GM12891 (cell line): ENCODE results near the gene SORBS1.

Source experiments
- DNase-seq: peaks from one replicate; pipeline ENCODE4 v3.0.0; 2011; ENCODE audit warnings: low spot score; ENCODE audit not compliant: insufficient read length
- FAIRE-seq: peaks from 2 replicates; lab custom pipeline; 2011; peaks lifted over from hg19 to GRCh38; lab: Jason Lieb, UNC
- PAX5 ChIP-seq: IDR thresholded peaks from 2 replicates; pipeline ENCODE4 v1.6.1; 2011; ENCODE audit warnings: low read length, moderate library complexity, mild to moderate bottlenecking; ENCODE audit not compliant: insufficient read depth, severe bottlenecking
- POLR2A ChIP-seq: IDR thresholded peaks from 2 replicates; pipeline ENCODE4 v1.6.1; 2011; ENCODE audit warnings: low read depth, low read length, control low read depth
- POLR2AphosphoS5 ChIP-seq: IDR thresholded peaks from 2 replicates; pipeline ENCODE4 v1.6.1; 2011; ENCODE audit warnings: low read depth, low read length, control low read depth
- POU2F2 ChIP-seq: IDR thresholded peaks from 2 replicates; pipeline ENCODE4 v1.6.1; 2011; ENCODE audit warnings: low read depth, mild to moderate bottlenecking, control low read depth, low read length, moderate library complexity
- SPI1 ChIP-seq: IDR thresholded peaks from 2 replicates; pipeline ENCODE4 v1.6.1; 2011; ENCODE audit warnings: low read depth, low read length, control low read depth
- TAF1 ChIP-seq: IDR thresholded peaks from 2 replicates; pipeline ENCODE4 v1.6.1; 2011; ENCODE audit warnings: low read depth, low read length, control low read depth

Gene SORBS1

GRCh38 chr10:95414016-95414830, 146.9 kb downstream of the SORBS1 start:
- FAIRE-seq: no peak

GRCh38 chr10:95413588-95413987, 147.6 kb downstream of the SORBS1 start:
- FAIRE-seq (no peak), DNase-seq (no peak)
- no peak for TF ChIP-seq TAF1
- no peak for TF ChIP-seq SPI1
- no peak for TF ChIP-seq PAX5
- no peak for TF ChIP-seq POLR2A
- no peak for TF ChIP-seq POU2F2
- TF ChIP-seq POLR2AphosphoS5: no peak

More at GRCh38 chr10:95414016-95414830, 146.9 kb downstream of the SORBS1 start:
- TF ChIP-seq POU2F2 (no peak), POLR2A (no peak)
- no peak for DNase-seq

GRCh38 chr10:95411635-95412034, 149.5 kb downstream of the SORBS1 start:
- DNase-seq (no peak), FAIRE-seq (no peak)
- TF ChIP-seq TAF1: no peak

- no peak for DNase-seq
- TF ChIP-seq PAX5: no peak
- no peak for TF ChIP-seq SPI1
- no peak for TF ChIP-seq TAF1
- TF ChIP-seq POLR2A: no peak
- TF ChIP-seq POU2F2: no peak
- no peak for TF ChIP-seq POLR2AphosphoS5
- FAIRE-seq: no peak
Measured at GRCh38 chr10:95408983-95409873, 151.9 kb downstream of the SORBS1 start.

GRCh38 chr10:95408148-95408960, 152.8 kb downstream of the SORBS1 start:
- no peak for TF ChIP-seq PAX5
- no peak for TF ChIP-seq SPI1
- no peak for TF ChIP-seq POLR2AphosphoS5
- no peak for TF ChIP-seq TAF1
- no peak for TF ChIP-seq POLR2A
- no peak for TF ChIP-seq POU2F2
- DNase-seq (no peak), FAIRE-seq (no peak)

- TF ChIP-seq TAF1: no peak
- TF ChIP-seq POLR2A: no peak
- no peak for TF ChIP-seq POLR2AphosphoS5
- no peak for TF ChIP-seq SPI1
- TF ChIP-seq PAX5: no peak
- no peak for FAIRE-seq
Measured at GRCh38 chr10:95407546-95407945, 153.6 kb downstream of the SORBS1 start.

GRCh38 chr10:95406651-95407280, 154.4 kb downstream of the SORBS1 start:
- TF ChIP-seq SPI1: no peak
- TF ChIP-seq TAF1: no peak
- TF ChIP-seq POLR2A: no peak
- no peak for TF ChIP-seq POLR2AphosphoS5
- no peak for TF ChIP-seq PAX5
- TF ChIP-seq POU2F2: no peak
- DNase-seq (no peak), FAIRE-seq (no peak)

More at GRCh38 chr10:95407546-95407945, 153.6 kb downstream of the SORBS1 start:
- no peak for DNase-seq

- FAIRE-seq: no peak
- no peak for TF ChIP-seq SPI1
- no peak for TF ChIP-seq POLR2A
- TF ChIP-seq TAF1: no peak
- TF ChIP-seq PAX5: no peak
- no peak for TF ChIP-seq POU2F2
- no peak for TF ChIP-seq POLR2AphosphoS5
- DNase-seq: no peak
Measured at GRCh38 chr10:95405655-95406054, 155.5 kb downstream of the SORBS1 start.

- TF ChIP-seq POU2F2 (no peak), POLR2AphosphoS5 (no peak), TAF1 (no peak), SPI1 (no peak), PAX5 (no peak), POLR2A (no peak)
- FAIRE-seq (no peak), DNase-seq (no peak)
Measured at GRCh38 chr10:95404864-95405263, 156.3 kb downstream of the SORBS1 start.
